Subcutaneous adipose tissue (tissue), 4 donors: ENCODE measurements around the gene ADCYAP1R1. TPM values are rescaled to one million over a fixed set of nuclear protein-coding genes. Genes with fewer than 3 reads are reported as not detected.

Source experiments
- total RNA-seq, 4 donors: library from RNA; depleted of rRNA; stranded (reverse); fragments of >200 nt; gene quantifications; one replicate each; pipeline ENCODE4 v1.1.0, GENCODE V29; 2016
- TF ChIP-seq, protein P1 (sequence below): fragments of 450-650 bp; IDR thresholded peaks from one replicate; pipeline ENCODE4 v1.5.1; 2016; ENCODE audit warnings: low read depth, mild to moderate bottlenecking, control low read depth, antibody characterized with exemption, moderate library complexity

The ADCYAP1R1 gene
- total RNA-seq, 4 donors from 2014 or later: 1.9 to 12.8 (median 3.0) TPM

DNA sequence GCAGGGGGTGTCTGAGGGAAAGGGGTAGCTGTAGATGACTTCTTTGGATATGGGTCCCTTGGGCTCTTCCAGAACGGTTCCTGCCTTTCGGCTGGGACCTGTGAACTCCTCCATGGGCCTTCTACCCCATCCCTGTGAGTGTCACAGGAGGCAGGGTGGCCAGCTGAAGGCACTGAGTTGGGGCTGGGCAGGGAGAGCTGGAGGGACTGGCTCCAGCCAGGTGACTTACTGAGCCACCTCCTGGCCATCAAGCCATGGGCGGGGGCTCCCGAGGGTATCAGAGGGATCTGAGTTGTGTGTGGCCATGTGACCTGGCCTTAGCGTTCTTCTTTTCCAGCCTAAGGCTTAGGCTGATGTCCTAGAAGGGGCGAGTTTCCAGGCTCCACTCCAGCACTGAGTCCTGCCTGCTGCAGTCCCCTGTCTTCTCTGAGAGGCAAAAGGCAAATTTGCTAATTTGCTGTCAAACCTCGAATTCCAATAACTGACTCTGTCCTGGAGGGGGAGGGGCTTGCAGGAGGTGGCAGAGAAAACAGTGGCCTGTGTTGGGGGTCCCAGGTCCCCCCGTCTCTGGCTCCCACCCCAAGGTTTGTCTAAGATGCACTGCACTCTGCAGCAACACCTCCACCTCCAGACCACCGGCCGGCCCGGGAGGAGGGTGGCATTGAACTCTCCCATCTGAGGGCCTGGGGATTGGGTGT is 27.2 kb downstream of the ADCYAP1R1 start:
- TF ChIP-seq, protein P1, sequence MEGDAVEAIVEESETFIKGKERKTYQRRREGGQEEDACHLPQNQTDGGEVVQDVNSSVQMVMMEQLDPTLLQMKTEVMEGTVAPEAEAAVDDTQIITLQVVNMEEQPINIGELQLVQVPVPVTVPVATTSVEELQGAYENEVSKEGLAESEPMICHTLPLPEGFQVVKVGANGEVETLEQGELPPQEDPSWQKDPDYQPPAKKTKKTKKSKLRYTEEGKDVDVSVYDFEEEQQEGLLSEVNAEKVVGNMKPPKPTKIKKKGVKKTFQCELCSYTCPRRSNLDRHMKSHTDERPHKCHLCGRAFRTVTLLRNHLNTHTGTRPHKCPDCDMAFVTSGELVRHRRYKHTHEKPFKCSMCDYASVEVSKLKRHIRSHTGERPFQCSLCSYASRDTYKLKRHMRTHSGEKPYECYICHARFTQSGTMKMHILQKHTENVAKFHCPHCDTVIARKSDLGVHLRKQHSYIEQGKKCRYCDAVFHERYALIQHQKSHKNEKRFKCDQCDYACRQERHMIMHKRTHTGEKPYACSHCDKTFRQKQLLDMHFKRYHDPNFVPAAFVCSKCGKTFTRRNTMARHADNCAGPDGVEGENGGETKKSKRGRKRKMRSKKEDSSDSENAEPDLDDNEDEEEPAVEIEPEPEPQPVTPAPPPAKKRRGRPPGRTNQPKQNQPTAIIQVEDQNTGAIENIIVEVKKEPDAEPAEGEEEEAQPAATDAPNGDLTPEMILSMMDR: no peak

DNA sequence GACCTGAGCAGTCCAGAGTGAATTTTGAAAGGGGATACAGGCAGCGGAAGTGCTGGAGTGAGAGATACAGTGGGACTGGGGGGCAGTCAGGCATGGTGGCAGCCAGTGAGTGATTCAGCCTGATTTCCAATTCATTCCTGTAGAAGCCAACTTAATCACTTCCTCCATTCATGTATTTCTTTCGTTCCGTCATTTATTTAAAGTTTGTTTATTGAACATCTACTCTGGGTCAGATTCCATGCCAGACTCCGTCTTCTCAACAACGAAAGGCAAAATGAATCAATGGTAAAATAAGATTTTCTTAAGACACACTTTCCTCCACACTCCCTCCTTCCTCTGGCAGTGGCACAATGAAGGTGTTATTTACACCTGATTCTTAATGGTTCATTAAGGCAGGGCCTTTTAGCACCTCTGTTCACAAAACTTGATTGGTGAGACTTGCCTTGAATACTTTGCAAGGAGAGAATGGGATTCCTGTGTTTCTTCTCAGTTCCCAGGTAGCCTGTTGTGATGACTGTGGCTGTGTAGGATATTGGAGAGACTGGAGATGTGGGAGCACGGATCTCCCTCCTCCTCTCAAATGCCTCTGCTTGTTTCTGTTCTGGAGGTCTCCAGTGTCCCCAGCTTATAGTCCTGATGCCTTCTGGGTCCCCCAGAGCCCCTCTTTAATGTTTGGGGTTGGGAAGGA is 27.9 kb downstream of the ADCYAP1R1 start:
- TF ChIP-seq, protein P1: no peak

DNA sequence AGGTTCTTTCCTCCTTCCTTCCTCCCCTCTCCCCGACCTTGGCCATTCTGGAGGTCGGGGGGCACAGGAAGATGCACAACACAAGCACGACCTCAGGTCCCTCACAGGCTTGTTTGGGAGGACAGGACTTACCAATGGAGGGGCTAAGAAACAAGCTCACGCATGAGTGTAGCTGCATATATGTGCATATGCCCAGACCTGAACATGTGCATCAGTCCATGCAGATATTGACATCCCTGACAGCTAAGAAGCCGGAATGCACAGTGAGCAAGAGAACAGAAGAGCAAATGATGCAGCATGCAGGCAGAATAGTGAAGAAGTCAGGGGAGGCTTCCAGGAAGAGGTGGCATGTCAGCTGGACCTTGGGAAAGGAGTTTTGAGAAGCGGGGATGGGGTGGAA is 28.7 kb downstream of the ADCYAP1R1 start:
- TF ChIP-seq, protein P1: no peak

DNA sequence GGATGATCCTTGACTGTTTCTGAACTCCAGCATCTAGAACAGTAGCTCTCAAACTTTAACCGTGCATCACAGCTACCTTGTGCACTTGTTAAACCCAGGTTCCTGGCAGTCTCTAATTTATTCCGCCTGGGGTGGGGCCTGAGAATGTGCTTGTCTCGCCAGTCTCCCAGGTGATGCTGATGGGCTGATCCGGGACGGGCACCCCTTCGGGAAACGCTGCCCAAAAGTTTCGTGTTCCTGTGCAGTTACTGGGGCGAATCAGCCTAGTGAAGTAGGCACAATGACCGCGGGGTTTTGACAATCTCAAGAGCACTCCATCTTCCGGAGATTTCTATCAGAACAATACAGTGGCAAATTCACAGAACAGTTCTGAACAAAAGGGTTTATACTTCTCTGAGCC is 29.9 kb downstream of the ADCYAP1R1 start:
- TF ChIP-seq, protein P1: no peak

DNA sequence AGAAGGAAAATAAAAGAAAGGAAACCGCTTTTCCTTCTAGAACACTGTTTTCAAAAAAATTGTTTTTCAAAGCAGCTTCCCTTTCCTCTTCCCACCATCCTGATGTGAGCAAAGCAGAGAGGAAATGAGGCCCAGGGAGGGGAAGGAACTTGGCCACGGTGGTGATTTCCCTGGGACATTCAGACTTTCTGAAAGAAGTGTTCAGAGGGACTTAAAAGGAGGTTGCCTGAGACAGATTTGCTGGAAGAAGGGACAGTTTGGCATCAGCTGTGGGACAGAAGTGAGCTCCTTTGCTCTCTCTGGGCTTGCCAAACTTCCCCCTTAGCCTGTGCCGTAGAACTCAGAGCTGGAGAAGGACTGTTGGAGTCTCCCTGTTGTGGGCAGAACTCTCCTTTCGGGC is 30.3 kb downstream of the ADCYAP1R1 start:
- TF ChIP-seq, protein P1: no peak

DNA sequence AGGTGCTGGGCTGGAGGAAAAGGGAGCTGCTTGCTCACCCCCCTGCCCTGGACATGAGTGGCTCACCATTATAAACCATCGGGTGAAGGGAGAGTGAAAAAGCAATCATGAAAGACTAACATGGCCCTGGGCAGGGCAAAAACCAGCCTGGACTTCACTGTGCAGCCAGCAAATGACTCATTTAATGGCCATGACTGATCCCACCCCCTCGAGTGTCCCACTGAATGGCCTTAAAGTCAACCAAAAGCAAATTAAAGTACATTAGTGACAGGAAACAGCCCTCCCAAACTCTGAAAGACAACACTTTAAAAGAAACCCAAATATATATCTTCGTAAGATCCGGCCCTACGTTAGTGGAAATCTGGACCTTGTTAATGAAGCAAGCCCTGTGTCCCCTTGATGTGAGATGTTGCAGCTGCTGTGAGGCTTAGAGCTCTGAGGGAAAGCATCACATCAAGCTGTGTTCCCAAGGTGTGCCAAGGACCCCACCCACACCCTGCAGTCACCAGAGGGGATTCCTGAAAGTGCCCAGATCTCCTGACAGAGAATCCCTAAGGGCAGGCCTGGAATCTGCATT is 31.2 kb downstream of the ADCYAP1R1 start:
- TF ChIP-seq, protein P1: no peak

DNA sequence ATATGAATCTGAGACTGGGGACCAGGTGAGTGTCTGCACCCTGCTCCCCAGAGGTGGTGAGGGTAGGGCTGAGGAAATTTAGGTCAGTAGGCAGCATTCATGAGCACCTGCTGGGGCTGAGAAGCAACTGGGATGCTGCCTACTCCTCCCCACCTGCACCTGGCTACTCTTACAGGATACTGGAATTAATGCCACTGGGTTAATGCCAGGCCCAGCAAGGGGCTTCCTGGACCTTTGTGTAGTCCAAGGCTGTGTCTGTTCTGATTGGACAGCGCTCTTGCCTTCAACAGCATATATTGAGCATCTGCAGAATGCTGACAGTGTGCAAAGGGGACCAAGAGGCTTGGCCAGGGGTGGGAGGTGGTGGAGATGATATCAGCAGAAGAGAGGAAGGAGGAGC is 32.1 kb downstream of the ADCYAP1R1 start:
- TF ChIP-seq, protein P1: no peak
